ENCODE measurements around the gene GADD45G.
A peak's percentile ranks its signal among the peaks of the same experiment; 100 is the strongest.

The GADD45G gene

DNA sequence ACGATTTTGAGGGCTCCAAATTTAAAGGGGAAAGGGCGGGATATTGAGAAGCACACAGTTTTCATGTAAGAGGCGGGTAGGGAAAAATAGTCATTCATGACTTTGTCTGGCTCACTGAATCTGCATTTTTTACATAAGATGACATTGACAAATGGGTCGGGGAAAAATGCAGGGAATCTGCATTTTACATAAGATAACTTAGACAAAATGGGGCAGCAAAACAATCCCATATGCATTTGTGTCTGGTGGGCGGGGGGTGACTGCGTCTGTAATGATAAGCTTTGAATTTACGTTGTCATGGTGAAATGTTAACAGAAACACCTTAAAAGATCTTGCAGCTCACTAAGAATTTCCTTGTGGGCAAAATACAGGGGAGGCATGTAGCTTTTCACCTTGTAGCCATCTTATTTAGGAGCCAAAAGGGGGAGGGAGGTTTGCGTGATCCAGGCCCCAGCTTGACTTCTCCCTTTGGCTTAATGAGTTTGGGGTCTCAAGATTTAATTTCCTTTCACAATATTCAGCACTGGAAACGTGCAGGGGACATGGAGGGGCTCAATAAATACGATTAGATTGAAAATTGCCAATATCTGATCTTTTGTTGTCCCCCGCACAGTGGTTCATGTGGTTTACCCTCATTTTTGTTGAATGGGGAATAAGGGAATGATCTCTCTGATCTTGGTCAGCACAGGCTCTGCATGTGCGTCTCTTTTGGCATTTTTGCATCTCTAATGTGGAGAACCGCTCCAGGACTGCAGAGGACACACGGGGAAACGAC lies 41.1 kb upstream of the GADD45G start:
- TF ChIP-seq, protein P1, sequence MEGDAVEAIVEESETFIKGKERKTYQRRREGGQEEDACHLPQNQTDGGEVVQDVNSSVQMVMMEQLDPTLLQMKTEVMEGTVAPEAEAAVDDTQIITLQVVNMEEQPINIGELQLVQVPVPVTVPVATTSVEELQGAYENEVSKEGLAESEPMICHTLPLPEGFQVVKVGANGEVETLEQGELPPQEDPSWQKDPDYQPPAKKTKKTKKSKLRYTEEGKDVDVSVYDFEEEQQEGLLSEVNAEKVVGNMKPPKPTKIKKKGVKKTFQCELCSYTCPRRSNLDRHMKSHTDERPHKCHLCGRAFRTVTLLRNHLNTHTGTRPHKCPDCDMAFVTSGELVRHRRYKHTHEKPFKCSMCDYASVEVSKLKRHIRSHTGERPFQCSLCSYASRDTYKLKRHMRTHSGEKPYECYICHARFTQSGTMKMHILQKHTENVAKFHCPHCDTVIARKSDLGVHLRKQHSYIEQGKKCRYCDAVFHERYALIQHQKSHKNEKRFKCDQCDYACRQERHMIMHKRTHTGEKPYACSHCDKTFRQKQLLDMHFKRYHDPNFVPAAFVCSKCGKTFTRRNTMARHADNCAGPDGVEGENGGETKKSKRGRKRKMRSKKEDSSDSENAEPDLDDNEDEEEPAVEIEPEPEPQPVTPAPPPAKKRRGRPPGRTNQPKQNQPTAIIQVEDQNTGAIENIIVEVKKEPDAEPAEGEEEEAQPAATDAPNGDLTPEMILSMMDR (IDR thresholded peaks at IDR 0.05) = no peak

DNA sequence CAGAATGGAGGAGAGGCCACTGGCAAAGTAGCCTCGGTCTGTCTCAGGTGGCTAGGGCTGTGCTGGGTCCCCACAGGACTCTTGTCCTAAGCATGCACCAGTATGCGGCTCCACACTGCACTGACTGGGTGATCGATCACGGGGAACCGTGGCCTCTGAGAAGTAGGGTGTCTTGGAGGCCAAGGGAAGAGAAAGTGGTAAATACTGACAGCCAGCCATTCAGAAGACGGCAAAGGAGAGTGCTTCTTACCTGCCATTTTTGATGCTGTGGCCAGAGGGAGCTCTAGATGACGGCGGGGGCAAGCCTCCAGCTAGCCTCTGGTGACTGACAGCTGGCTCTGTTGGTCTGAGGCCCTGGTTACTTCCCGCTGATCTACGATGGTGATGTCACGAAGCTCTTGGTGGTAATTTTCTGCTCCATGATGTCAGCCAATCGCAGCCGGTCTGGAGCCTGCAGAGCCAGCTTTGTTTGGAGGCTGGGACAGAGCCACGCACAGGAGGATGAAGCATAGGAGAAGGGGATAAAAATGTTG lies 40.4 kb upstream of the GADD45G start:
- TF ChIP-seq, protein P1 (IDR thresholded peaks at IDR 0.05) = peak; percentile 45; the same call in 1 of the 2 replicates

DNA sequence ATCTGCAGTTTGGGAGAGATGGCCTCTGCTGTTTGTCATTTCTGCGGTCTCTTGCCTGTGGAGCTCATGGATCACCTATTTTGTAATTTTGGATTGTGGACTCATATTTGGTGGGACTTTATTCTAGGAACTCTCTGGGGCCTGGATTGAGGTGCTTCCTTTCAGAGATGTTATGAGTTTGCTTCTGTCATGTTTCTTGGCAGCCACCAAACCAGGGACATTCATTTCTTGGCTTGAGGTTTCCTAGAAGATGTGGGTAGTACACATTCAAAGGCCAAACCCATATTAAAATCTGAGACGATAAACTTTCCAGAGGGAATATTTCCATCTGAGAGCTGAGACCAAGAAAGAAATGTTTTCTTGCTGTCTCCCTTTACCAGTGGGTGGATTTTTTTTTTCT lies 37.2 kb upstream of the GADD45G start:
- TF ChIP-seq, protein P1 (IDR thresholded peaks at IDR 0.05) = no peak

DNA sequence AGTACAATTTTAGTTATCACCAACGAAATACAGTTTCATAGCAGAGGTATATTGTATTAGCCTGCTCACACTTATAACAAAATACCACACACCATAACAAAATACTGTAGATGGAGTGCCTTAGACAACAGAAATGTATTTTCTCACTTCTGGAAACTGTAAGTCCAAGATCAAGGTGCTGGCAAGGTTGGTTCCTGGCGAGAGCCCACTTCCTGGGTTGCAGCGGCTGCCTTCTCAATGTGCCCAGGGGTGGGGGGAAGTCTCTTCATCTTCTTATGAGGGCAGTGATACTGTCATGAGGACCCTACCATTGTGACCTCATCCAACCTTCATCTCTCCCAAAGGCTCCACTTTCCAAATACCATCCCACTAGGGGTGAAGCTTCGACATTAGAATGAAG lies 30.5 kb upstream of the GADD45G start:
- TF ChIP-seq, protein P1 (IDR thresholded peaks at IDR 0.05) = no peak

DNA sequence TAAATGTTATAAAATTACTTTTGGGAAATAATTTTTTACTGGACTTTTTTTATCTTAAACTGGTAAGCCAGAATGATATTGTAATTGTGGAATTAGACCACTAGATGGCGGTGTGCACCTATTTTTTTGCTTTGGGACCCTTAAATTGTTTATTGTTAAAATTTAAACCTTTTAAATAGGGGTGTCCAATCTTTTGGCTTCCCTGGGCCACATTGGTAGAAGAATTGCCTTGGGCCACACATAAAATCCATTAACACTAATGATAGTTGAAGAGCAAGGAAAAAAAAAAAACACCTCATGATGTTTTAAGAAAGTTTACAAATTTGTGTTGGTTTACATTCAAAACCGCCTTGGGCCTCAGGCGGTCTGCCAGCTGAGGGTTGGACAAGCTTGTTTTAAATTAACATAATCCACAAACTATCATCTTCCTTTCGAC lies 28.4 kb upstream of the GADD45G start:
- TF ChIP-seq, protein P1 (IDR thresholded peaks at IDR 0.05) = peak; percentile 75

DNA sequence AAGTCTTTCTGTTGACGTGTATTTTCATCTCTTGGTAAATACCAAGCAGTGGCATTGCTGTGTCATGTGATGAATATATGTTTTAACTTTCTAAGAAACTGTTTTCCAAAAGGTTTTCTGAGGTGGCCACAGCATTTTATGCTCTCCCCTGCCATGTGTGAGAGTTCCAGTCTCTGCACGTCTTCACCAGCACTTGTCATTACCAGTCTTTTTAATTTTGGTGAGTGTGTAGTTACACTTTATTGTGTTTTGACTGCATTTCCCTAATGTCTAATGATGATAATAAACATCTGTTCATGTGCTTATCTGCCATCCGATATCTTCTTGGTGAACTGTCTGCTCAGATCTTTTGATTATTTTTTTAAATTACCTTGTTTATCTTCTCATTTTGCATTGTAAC lies 27.4 kb upstream of the GADD45G start:
- TF ChIP-seq, protein P1 (IDR thresholded peaks at IDR 0.05) = no peak

DNA sequence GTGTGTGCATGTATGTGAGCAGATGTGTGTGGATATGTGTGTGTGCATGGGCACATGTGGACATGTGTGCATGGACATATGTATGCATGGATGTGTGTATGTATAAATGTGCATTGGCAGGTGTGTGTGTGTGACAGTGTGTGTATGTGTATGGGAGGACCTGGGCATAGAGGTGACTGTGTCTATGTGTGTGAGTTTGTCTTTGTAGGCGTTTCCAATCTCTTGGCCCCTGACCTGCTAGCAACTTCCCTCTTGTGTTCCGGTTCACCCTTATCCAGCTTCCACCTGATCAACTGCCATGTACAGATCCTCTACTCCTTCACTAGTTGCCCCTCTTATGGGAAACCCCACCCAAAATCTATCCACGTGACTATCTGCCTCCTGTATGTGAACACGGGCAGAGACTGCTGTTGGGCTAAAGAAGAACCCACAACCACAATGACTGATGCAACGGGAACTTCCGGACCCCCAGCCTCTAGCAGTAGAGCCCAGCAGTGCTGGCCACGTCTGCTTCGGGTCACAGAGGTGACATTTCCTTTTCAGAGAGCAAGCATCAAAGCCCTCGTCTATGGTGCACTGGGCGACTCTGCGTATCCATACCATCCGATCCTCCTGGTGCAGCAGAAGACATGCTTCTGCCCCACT lies 24.9 kb upstream of the GADD45G start:
- TF ChIP-seq, protein P1 (IDR thresholded peaks at IDR 0.05) = no peak

Measured in LNCAP (cell line).